HG02759 (cell line): ENCODE measurements around the gene CCL21.
"Not testable (repeated sequence)": the region's sequence is repeated elsewhere in the genome, so short reads cannot be mapped to it uniquely, and the experiment has no call there.

Source experiments
- ATAC-seq: cut with Tn5 transposase; IDR thresholded peaks from one replicate; pipeline ENCODE4 v1.9.1; 2021; ENCODE audit warnings: mild to moderate bottlenecking, moderate library complexity; ENCODE audit not compliant: unreplicated experiment

Gene CCL21

DNA sequence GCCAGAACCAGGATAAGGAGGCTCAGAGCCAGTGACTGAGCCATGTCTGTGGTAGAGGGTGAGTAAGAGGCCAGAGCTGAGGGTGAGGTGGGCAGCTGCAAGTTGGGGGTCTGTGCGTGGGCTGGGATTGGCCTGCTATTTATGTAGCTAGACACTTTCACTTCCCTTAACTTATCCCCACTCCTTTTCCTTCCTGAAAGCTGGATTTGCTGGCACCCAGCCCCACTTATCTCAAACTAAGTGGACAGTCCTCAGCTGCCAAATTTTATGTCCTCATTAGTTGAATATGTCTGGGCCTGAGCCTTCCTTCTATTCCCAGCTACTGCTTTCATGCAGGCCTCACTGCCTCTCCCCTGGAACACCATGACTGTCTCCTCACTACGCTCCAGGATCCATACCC is at the start of gene CCL21:
Gene CCL21 (minus strand): TSS at position 114 of the 400 bp plus-strand sequence. CDS start 70 bp downstream, at position 44.
- no peak for ATAC-seq

DNA sequence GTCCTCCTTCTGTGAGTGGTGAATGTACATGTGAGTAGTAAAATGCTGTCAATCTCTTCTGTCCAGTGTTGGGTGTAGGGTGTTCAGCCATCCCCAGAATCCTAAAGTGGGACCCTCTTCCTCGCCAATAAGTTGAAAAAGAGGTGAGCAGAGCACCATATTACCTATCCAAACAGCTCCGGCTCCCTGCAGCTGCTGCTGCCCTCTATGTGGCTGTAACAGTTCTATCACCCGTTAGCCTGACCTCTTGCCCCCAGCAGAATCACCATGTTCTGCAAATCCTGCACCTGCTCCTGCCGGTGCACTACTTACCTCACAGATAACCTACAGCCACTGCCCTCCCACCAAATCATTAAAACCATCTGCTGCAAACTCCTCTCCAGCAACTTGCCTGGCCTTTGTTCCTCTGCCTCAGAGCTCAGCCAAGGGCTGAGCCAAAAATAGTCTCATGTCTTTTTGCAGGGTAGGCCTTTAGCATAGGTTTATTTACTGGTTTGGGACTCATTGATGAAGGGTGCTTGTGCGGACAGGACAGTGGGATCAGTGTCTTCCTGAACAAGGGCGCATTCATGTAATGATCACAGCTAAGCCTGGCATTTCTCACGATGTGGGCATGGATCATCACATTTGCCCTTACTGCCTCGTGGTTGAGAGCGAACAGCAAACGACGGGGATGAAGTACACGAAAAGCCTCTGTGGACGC is 49.6 kb upstream of the CCL21 start:
- no peak for ATAC-seq

GRCh38 chr9:34750320-34750719 is 40.4 kb upstream of the CCL21 start:
- not testable (repeated sequence) for ATAC-seq

DNA sequence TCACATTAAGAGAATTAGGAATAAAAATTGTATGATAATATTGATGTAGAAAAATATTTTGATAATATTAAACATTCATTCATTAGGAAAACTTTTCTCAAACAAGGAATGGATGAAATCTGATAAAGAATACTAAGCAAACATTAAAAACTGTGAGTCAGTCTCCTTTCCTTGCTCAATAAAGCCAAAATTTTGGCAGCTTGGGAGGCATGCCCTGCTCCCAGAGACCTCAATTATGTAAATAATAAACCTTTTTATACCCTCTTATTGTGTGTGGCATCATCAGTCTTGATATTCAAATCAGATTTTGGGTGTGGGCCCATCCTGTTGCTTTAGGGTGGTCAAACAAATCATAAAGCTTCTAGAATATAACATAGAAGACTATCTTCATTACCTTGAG is 36.6 kb upstream of the CCL21 start:
- no peak for ATAC-seq

DNA sequence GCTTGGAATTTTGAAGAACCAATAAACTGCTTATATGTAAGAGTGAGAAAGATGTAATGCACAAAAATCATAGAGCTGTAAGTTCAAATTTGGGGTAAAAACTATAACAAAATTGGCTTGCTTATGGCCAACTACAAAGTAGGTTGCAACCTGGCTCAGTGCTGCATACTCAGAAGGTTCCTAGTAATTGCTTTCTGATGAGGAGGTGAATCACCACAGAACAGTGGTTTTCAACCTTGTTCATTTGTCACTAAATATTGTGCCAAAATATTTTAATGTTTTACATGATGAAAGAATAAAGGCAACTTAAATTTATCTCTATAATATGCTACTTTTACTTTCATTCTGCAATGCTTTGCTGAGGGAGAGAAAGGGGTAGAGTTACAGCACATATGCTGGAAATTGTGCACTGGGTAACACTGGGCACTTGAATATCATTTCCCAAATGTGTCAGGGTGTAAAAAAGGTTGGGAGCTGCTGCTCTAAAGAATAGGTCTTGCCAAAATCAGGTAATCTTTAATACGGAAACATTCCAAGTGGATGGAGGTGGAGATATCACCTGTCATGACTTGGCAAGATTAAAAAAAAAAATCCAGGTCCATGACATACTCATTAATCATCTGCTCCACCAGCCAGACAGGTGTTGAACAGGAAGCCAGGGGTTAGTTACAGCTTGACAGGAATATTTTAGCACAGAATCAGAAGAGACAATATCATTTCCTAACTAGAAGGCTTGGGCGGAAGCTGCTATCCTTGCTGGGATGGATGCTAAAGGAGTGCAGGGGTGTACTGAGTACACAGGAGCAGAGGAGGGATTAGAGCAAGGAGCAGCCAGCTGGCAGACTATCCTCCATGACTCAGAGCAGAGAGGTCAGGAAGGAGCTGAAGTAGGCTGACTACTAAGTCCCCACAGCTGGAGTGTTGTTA is 34.6 kb upstream of the CCL21 start:
- ATAC-seq = no peak

- ATAC-seq = no peak
These were observed 32.8 kb upstream of the CCL21 start for GRCh38 chr9:34742710-34743109.

DNA sequence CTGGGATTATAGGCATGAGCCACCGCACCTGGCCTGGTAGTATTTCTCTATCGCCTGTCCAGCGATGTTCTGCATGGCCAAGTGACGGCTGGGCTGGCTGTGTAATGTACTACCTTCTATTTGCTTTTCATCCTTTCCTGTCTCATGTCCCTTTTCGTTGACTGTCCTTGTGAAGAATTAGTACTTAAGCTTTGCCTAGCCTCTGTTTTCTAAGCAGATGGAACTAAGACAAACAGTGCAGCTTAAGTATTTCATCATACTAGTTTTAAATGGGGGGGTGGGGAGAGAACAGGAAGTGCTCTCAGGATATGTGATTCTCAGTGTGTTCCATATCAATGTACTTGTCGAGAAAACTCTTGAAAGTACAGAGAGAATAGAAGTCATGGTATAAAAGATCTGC is 31.7 kb upstream of the CCL21 start:
- ATAC-seq = no peak

DNA sequence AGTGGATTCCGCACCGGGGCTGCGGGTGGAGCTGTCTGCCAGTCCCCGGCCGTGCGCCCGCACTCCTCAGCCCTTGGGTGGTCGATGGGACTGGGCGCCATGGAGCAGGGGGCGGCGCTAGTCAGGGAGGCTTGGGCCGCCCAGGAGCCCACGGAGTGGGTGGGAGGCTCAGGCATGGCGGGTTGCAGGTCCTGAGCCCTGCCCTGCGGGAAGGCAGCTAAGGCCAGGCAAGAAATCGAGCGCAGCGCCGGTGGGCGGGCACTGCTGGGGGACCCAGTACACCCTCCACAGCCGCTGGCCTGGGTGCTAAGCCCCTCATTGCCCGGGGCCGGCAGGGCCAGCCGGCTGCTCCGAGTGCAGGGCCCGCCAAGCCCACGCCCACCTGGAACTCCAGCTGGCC is 30.2 kb upstream of the CCL21 start:
- not testable (repeated sequence) for ATAC-seq

DNA sequence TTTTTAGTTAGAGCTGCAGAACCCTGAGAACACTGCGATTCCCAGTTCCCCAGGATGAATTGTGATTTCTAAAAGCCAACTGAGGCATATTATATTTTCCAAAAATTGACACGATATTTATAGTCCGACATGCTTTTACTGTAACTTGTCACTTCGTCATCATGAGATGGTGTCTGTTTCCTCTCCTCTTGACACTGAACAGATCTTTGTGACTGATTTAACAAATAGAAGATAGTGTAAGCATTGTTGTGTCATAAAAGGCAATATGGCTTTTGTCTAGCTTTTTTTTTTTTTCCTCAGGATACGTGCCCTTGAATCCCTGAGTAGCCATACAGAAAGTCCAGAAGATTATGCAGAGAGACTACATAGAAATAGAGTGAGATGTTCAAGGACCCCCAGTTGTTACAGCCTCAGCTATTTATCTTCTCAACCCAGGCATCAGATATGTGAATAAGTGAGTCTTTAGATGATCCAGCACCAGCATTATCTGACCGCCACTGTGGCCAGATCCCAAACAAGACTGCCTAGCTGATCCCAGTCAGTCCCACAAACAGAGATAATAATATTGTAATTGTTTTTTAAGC is 27.8 kb upstream of the CCL21 start:
- ATAC-seq = no peak

GRCh38 chr9:34734720-34735119 is 24.8 kb upstream of the CCL21 start:
- no peak for ATAC-seq

DNA sequence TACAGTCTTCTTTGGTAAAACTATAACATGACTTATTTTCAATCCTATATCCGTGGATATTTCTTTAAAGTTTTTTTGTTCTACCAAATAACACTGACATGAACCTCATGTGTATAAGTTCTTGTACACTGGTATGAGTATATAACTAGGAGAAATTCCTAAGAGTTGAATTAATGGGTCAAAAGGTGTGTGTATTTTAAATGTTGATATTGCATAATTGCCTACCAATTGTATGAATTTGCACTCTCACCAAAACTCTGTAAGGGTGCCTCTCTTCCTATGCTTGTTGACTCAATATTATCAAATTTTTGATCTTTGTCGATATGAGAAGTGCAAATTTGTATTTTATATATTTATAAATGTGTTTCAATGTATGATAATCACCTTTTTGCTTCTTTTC is 22.9 kb upstream of the CCL21 start:
- ATAC-seq = no peak

DNA sequence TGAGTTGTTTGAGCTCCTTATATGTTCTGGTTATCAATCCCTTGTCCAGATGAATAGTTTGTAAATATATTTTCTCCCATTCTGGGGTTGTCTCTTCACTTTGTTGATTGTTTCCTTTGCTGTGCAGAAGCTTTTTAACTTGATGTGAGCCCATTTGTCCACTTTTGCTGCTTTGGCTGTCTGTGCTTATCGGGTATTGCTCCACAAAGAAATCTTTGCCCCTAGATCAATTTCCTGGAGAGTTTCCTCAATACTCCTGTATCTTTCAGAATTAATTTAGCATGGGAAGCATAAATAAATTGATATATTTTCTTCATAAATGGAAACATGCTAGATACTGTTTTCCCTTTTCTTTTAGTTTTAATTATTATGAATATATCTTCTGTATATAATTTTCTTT is 22.5 kb upstream of the CCL21 start:
- no peak for ATAC-seq

- ATAC-seq = no peak
These were observed 13.2 kb upstream of the CCL21 start for GRCh38 chr9:34723141-34723540.

GRCh38 chr9:34719769-34720025 is 9.8 kb upstream of the CCL21 start:
- ATAC-seq = not testable (repeated sequence)

DNA sequence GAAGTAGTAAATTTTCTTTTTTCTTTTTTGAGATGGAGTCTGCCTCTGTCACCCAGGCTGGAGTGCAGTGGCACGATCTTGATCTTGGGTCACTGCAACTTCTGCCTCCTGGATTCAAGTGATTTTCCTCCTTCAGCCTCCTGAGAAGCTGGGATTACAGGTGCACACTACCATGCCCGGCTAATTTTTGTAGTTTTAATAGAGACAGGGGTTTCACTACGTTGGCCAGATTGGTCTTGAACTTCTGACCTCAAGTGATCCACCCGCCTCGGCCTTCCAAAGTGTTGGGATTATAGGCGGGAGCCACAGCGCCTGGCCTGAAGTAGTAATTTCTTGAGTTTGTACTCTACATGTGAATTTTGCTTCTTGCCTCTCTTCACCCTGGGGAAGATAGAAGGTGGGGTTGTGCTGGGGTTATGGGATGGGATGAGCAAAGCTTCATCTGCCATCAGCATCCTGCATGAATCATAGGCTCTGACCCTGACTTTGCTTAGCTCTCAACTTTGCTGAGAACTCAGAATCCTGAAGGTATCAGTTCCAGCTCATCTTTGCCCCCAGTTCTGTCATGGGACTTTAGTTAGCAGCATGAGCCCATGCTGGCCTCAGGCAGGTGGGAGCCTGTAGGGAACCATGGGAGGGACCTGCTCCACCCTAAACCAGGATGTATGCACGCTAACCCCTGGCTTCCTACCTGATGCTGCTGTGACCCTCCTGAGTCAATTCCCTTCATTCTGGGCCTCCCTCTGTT is 9.3 kb upstream of the CCL21 start:
- no peak for ATAC-seq

DNA sequence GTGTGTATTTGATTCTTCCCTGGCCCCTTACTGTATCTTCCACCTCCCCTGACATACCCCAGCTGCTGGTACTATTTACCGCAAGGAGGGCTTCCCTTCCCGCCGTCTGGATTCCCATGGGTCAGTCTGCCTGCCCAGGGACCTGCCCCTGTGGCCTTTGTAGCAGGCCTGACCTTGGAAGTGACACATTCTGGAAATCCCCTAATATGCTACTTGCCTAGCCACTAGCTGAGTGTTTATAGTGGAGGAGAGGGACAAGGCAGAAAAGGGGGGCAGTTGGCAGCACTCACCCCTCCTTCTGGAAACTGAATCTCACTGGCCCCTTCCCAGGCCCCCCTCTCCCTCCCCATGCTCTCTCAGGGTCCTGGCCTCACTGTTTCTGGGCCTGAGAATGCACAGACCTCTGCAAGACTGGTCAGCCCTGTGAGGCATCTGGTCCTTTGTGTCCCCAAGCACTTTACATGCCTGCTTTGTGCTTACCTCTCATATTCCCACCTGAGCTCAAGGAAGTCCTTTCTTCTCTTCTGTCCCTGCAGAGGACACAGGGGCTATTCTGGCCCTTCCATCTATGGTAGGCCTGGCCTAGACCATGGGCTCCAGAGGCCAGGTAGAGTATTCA is 8.2 kb upstream of the CCL21 start:
- ATAC-seq = no peak

DNA sequence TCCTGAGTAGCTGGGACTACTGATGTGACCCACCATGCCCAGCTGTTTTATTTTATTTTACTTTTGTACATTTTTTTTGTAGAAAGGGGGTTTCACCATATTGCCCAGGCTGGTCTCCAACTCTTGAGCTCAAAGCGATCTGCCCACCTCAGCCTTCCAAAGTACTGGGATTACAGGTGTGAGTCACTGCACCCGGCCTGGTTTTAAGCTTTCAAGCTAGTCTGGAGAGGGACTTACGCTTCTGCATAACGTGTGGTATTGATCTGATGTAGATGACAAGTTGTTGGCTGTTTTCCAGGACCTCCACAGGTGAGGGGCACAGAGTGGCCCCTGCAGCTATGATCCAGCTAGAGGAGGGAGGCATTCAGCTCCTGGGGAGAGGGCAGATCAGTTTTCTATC is 6.8 kb upstream of the CCL21 start:
- ATAC-seq = no peak

- ATAC-seq = no peak
These were observed 5.8 kb upstream of the CCL21 start for GRCh38 chr9:34715639-34716215.

- no peak for ATAC-seq
These were observed 4.1 kb upstream of the CCL21 start for GRCh38 chr9:34714007-34714406.

DNA sequence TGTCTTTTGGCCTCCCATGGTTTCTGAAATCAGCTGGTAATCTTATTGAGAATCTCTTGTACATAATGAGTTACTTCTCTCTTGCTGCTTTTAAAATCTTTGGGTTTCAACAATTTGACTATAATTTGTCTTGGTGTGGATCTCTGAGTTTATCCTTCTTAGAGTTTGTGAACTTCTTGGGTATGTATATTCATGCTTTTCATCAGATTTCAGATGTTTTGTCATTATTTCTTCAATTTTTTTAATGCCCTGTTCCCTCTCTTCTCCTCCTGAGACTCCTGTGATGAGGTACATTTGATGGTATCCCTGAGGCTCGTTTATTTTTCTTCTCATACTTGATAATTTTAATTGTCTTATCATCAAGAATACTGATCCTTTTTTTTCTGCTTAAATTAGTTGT is 2.2 kb upstream of the CCL21 start:
- no peak for ATAC-seq
